SJCRH30 (cell line): ENCODE measurements around the gene PYROXD2. TPM values are rescaled to one million over a fixed set of nuclear protein-coding genes. Genes with fewer than 3 reads are reported as not detected.
A peak's percentile ranks its signal among the peaks of the same experiment; 100 is the strongest.

ENCODE experiments used
- DNase-seq, 2 experiments: peaks; one replicate each; pipeline ENCODE4 v3.0.0-alpha.2; 2015 to 2020
- H3K27ac ChIP-seq: fragments of 250-450 bp; sonication (Bioruptor Pico); 2 replicates; pipeline ENCODE4 v1.5.1; 2020; ENCODE audit warnings: mild to moderate bottlenecking, moderate library complexity
- H3K27me3 ChIP-seq: fragments of 250-450 bp; sonication (Bioruptor Pico); 2 replicates; pipeline ENCODE4 v1.5.1; 2020; ENCODE audit warnings: mild to moderate bottlenecking, moderate library complexity
- H3K36me3 ChIP-seq: fragments of 250-450 bp; sonication (Bioruptor Pico); 2 replicates; pipeline ENCODE4 v1.5.1; 2020; ENCODE audit warnings: mild to moderate bottlenecking, moderate library complexity
- H3K4me1 ChIP-seq: fragments of 250-450 bp; sonication (Bioruptor Pico); 2 replicates; pipeline ENCODE4 v1.5.1; 2020; ENCODE audit warnings: mild to moderate bottlenecking, moderate library complexity
- H3K4me3 ChIP-seq: fragments of 250-450 bp; sonication (Bioruptor Pico); 2 replicates; pipeline ENCODE4 v1.5.1; 2020; ENCODE audit warnings: mild to moderate bottlenecking, moderate library complexity
- H3K9me3 ChIP-seq: fragments of 250-450 bp; sonication (Bioruptor Pico); replicated peaks from 2 replicates; pipeline ENCODE4 v1.5.1; 2020; ENCODE audit warnings: mild to moderate bottlenecking, moderate library complexity
- total RNA-seq: library from RNA; depleted of rRNA; stranded (reverse); fragments of >200 nt; shearing (Covaris generic); gene quantifications from 2 replicates; pipeline ENCODE4 v1.2.3, GENCODE V29; 2014

The PYROXD2 gene
- total RNA-seq, 1 experiment from 2014 or later, result 0.59 TPM

GRCh38 chr10:98380493-98381339, 34.3 kb downstream of the PYROXD2 start:
- Histone ChIP-seq H3K9me3 (no peaks in the 10 kb centered on the region), H3K27ac (no peak overlapping the region), H3K27me3 (peaks cover 5% of the 10 kb centered on the region; the same call in 1 of the 2 replicates), H3K4me1 (peaks cover 8% of the 10 kb centered on the region), H3K4me3 (no peak overlapping the region), H3K36me3 (no peaks in the 10 kb centered on the region)
- peak in 1 of 2 experiments; percentile 20 for DNase-seq

GRCh38 chr10:98378722-98379121, 36.3 kb downstream of the PYROXD2 start:
- H3K9me3 ChIP-seq, result no peaks in the 10 kb centered on the region
- no peaks in the 10 kb centered on the region for H3K36me3 ChIP-seq
- peaks cover 7% of the 10 kb centered on the region; the same call in 1 of the 2 replicates for H3K27me3 ChIP-seq
- H3K4me3 ChIP-seq, result no peak overlapping the region
- peaks cover 8% of the 10 kb centered on the region for H3K4me1 ChIP-seq
- DNase-seq, result no peak
- no peak overlapping the region for H3K27ac ChIP-seq

- no peaks in the 10 kb centered on the region for H3K36me3 ChIP-seq
- H3K4me3 ChIP-seq, result no peak overlapping the region
- peaks cover 7% of the 10 kb centered on the region; the same call in 1 of the 2 replicates for H3K27me3 ChIP-seq
- no peaks in the 10 kb centered on the region for H3K4me1 ChIP-seq
- no peaks in the 10 kb centered on the region for H3K9me3 ChIP-seq
- H3K27ac ChIP-seq, result no peak overlapping the region
- no peak for DNase-seq
Observed at GRCh38 chr10:98377536-98377935, 37.4 kb downstream of the PYROXD2 start.

GRCh38 chr10:98377001-98377400, 38.0 kb downstream of the PYROXD2 start:
- DNase-seq, result no peak
- Histone ChIP-seq H3K27me3 (peaks cover 7% of the 10 kb centered on the region; the same call in 1 of the 2 replicates), H3K4me1 (no peaks in the 10 kb centered on the region), H3K4me3 (no peak overlapping the region), H3K36me3 (no peaks in the 10 kb centered on the region), H3K9me3 (no peaks in the 10 kb centered on the region), H3K27ac (no peak overlapping the region)

GRCh38 chr10:98376485-98376884, 38.5 kb downstream of the PYROXD2 start:
- Histone ChIP-seq H3K27ac (no peak overlapping the region), H3K36me3 (no peaks in the 10 kb centered on the region), H3K4me1 (no peaks in the 10 kb centered on the region), H3K9me3 (no peaks in the 10 kb centered on the region), H3K27me3 (peaks cover 7% of the 10 kb centered on the region; the same call in 1 of the 2 replicates), H3K4me3 (no peak overlapping the region)
- DNase-seq, result no peak

GRCh38 chr10:98374217-98374985, 40.6 kb downstream of the PYROXD2 start:
- Histone ChIP-seq H3K4me1 (no peaks in the 10 kb centered on the region), H3K4me3 (no peak overlapping the region), H3K9me3 (0 out of 2 replicates have a peak, but pooled peaks cover 2% of the 10 kb centered on the region), H3K36me3 (no peaks in the 10 kb centered on the region), H3K27me3 (peaks cover 7% of the 10 kb centered on the region; the same call in 1 of the 2 replicates), H3K27ac (no peak overlapping the region)
- no peak for DNase-seq

GRCh38 chr10:98373260-98374040, 41.5 kb downstream of the PYROXD2 start:
- 0 out of 2 replicates have a peak, but pooled peaks cover 2% of the 10 kb centered on the region for H3K9me3 ChIP-seq
- H3K36me3 ChIP-seq, result no peaks in the 10 kb centered on the region
- H3K4me1 ChIP-seq, result no peaks in the 10 kb centered on the region
- H3K4me3 ChIP-seq, result no peak overlapping the region
- no peak overlapping the region for H3K27ac ChIP-seq
- H3K27me3 ChIP-seq, result peaks cover 7% of the 10 kb centered on the region; the same call in 1 of the 2 replicates
- no peak for DNase-seq

GRCh38 chr10:98370831-98371820, 43.9 kb downstream of the PYROXD2 start:
- no peak overlapping the region for H3K4me3 ChIP-seq
- no peaks in the 10 kb centered on the region for H3K36me3 ChIP-seq
- no peak for DNase-seq
- H3K27me3 ChIP-seq, result peaks cover 9% of the 10 kb centered on the region
- 0 out of 2 replicates have a peak, but pooled peaks cover 2% of the 10 kb centered on the region for H3K9me3 ChIP-seq
- no peaks in the 10 kb centered on the region for H3K4me1 ChIP-seq
- H3K27ac ChIP-seq, result no peak overlapping the region

GRCh38 chr10:98369801-98370200, 45.2 kb downstream of the PYROXD2 start:
- Histone ChIP-seq H3K27ac (no peak overlapping the region), H3K27me3 (peaks cover 6% of the 10 kb centered on the region; the same call in 1 of the 2 replicates), H3K4me1 (no peaks in the 10 kb centered on the region), H3K36me3 (no peaks in the 10 kb centered on the region), H3K4me3 (no peak overlapping the region), H3K9me3 (0 out of 2 replicates have a peak, but pooled peaks cover 2% of the 10 kb centered on the region)
- DNase-seq, result no peak

GRCh38 chr10:98368644-98369043, 46.3 kb downstream of the PYROXD2 start:
- no peaks in the 10 kb centered on the region for H3K36me3 ChIP-seq
- DNase-seq, result no peak
- no peak overlapping the region for H3K27ac ChIP-seq
- H3K4me1 ChIP-seq, result no peaks in the 10 kb centered on the region
- H3K4me3 ChIP-seq, result no peak overlapping the region
- peaks cover 6% of the 10 kb centered on the region; the same call in 1 of the 2 replicates for H3K27me3 ChIP-seq
- 0 out of 2 replicates have a peak, but pooled peaks cover 2% of the 10 kb centered on the region for H3K9me3 ChIP-seq

GRCh38 chr10:98367604-98368451, 47.2 kb downstream of the PYROXD2 start:
- Histone ChIP-seq H3K27me3 (peaks cover 6% of the 10 kb centered on the region; the same call in 1 of the 2 replicates), H3K4me1 (no peaks in the 10 kb centered on the region), H3K4me3 (no peak overlapping the region), H3K36me3 (no peaks in the 10 kb centered on the region), H3K27ac (no peak overlapping the region), H3K9me3 (0 out of 2 replicates have a peak, but pooled peaks cover 2% of the 10 kb centered on the region)
- peak in 1 of 2 experiments; percentile 19 for DNase-seq

GRCh38 chr10:98366062-98366530, 48.9 kb downstream of the PYROXD2 start:
- Histone ChIP-seq H3K4me1 (no peaks in the 10 kb centered on the region), H3K9me3 (0 out of 2 replicates have a peak, but pooled peaks cover 2% of the 10 kb centered on the region), H3K36me3 (no peaks in the 10 kb centered on the region), H3K27me3 (peaks cover 6% of the 10 kb centered on the region; the same call in 1 of the 2 replicates), H3K27ac (no peak overlapping the region), H3K4me3 (no peak overlapping the region)
- no peak for DNase-seq
